PC-3 (cell line): ENCODE results near the gene CELF2. TPM values are rescaled to one million over a fixed set of nuclear protein-coding genes. Genes with fewer than 3 reads are reported as not detected.

Experiments used
- ATAC-seq: fragments of 200-7000 bp; cut with Tn5 transposase; 2 replicates; pipeline ENCODE4 v1.9.1; 2020; ENCODE audit warnings: mild to moderate bottlenecking, moderate library complexity
- BruUV-seq: library from RNA; stranded (reverse); fragments of 400-500 nt; replicated peaks from 2 replicates; lab custom pipeline; 2021; lab: Mats Ljungman, UMichigan
- CTCF ChIA-PET: fragments of 300-600 bp; sonication (Branson Sonifier 250); formaldehyde crosslinking; loops from one replicate; lab custom pipeline; 2022; ENCODE audit warnings: antibody characterized with exemption; lab: Charles Lee
- POLR2A ChIA-PET: fragments of 300-600 bp; sonication (Branson Sonifier 250); formaldehyde crosslinking; loops from one replicate; lab custom pipeline; 2022; ENCODE audit warnings: antibody characterized with exemption; ENCODE audit not compliant: unreplicated experiment; lab: Charles Lee
- DNase-seq: peaks from one replicate; pipeline ENCODE4 v3.0.0-alpha.2; 2015
- H2AFZ ChIP-seq: fragments of 300-600 bp; sonication (generic); 2 replicates; pipeline ENCODE4 v1.6.0; 2016; ENCODE audit warnings: antibody characterized with exemption, low read length
- H3F3A ChIP-seq: fragments of 300-600 bp; sonication (generic); one replicate; pipeline ENCODE4 v1.6.0; 2017; ENCODE audit warnings: antibody characterized with exemption, low read length, control low read depth, mild to moderate bottlenecking; ENCODE audit not compliant: unreplicated experiment
- H3K27ac ChIP-seq: fragments of 300-600 bp; sonication (generic); 2 replicates; pipeline ENCODE4 v1.5.1; 2016; ENCODE audit warnings: mild to moderate bottlenecking, low read length
- H3K27me3 ChIP-seq: fragments of 300-600 bp; sonication (generic); 2 replicates; pipeline ENCODE4 v1.6.1; 2016; ENCODE audit warnings: low read length, mixed read lengths
- H3K36me3 ChIP-seq: fragments of 300-600 bp; sonication (generic); 2 replicates; pipeline ENCODE4 v1.6.1; 2016; ENCODE audit warnings: low read depth, mixed run types, low read length, mixed read lengths
- H3K4me1 ChIP-seq: fragments of 300-600 bp; sonication (generic); 2 replicates; pipeline ENCODE4 v1.5.1; 2016; ENCODE audit warnings: low read length; ENCODE audit not compliant: insufficient read depth
- H3K4me2 ChIP-seq: fragments of 300-600 bp; sonication (generic); 2 replicates; pipeline ENCODE4 v1.6.0; 2016; ENCODE audit warnings: low read length
- H3K4me3 ChIP-seq: fragments of 300-600 bp; sonication (generic); 2 replicates; pipeline ENCODE4 v1.5.1; 2016; ENCODE audit warnings: mild to moderate bottlenecking, low read length, mixed read lengths
- H3K79me2 ChIP-seq: fragments of 300-600 bp; sonication (generic); 2 replicates; pipeline ENCODE4 v1.6.1; 2017; ENCODE audit warnings: low read length, mixed read lengths
- H3K9ac ChIP-seq: fragments of 300-600 bp; sonication (generic); 2 replicates; pipeline ENCODE4 v1.6.0; 2016; ENCODE audit warnings: mild to moderate bottlenecking, low read length
- H3K9me2 ChIP-seq: fragments of 300-600 bp; sonication (generic); replicated peaks from 2 replicates; pipeline ENCODE4 v1.6.1; 2016; ENCODE audit warnings: mixed run types, low read length, mixed read lengths
- H3K9me3 ChIP-seq: fragments of 300-600 bp; sonication (generic); 2 replicates; pipeline ENCODE4 v1.6.1; 2016; ENCODE audit warnings: low read length, mixed read lengths
- H4K20me1 ChIP-seq: fragments of 300-600 bp; sonication (generic); 2 replicates; pipeline ENCODE4 v1.6.1; 2016; ENCODE audit warnings: low read length, mixed read lengths
- CTCF ChIP-seq: fragments of 300-600 bp; sonication (generic); conservative IDR thresholded peaks from 2 replicates; pipeline ENCODE4 v1.5.1; 2017; ENCODE audit warnings: antibody characterized with exemption, low read depth, mild to moderate bottlenecking, low read length
- EZH2 ChIP-seq: fragments of 300-600 bp; sonication (generic); IDR thresholded peaks from one replicate; pipeline ENCODE4 v1.6.1; 2017; ENCODE audit warnings: antibody characterized with exemption, mild to moderate bottlenecking, low read length; ENCODE audit not compliant: unreplicated experiment
- EZH2phosphoT487 ChIP-seq: fragments of 300-600 bp; sonication (generic); IDR thresholded peaks from 2 replicates; pipeline ENCODE4 v1.6.1; 2018; ENCODE audit warnings: mild to moderate bottlenecking, antibody characterized with exemption, low read length, borderline replicate concordance
- intact Hi-C: fragments of 100-400 bp; cut with micrococcal nuclease; formaldehyde crosslinking; loops from 2 replicates; pipeline ENCODE4 v1.9.0; 2023
- total RNA-seq: library from RNA; depleted of rRNA; stranded (reverse); fragments of >200 nt; gene quantifications from 2 replicates; pipeline ENCODE4 v1.2.3, GENCODE V29; 2014

Gene CELF2
- total RNA-seq, 1 experiment from 2014 or later, result not detected

- POLR2A ChIA-PET, result no interaction called here
- Histone ChIP-seq H3K79me2 (no peaks in the 10 kb centered on the region), H3F3A (no peaks in the 10 kb centered on the region), H3K36me3 (no peaks in the 10 kb centered on the region), H3K9me2 (no peaks in the 10 kb centered on the region), H3K9ac (no peak overlapping the region), H3K27ac (no peak overlapping the region), H3K4me1 (no peaks in the 10 kb centered on the region), H3K27me3 (peaks cover 25% of the 10 kb centered on the region), H3K4me2 (no peak overlapping the region), H3K9me3 (no peaks in the 10 kb centered on the region), H4K20me1 (no peaks in the 10 kb centered on the region), H3K4me3 (no peak overlapping the region), H2AFZ (no peak overlapping the region)
- intact Hi-C loops, result no loop called here
- TF ChIP-seq EZH2 (no peak), EZH2phosphoT487 (no peak), CTCF (no peak)
- ATAC-seq (no peak), DNase-seq (no peak)
- no TSS peak for BruUV-seq
- CTCF ChIA-PET, result no interaction called here
Measured at GRCh38 chr10:11245981-11246590, 228.4 kb downstream of the CELF2 start.

GRCh38 chr10:11246752-11247467 lies 229.2 kb downstream of the CELF2 start:
- Histone ChIP-seq H3K4me3 (no peak overlapping the region), H3K79me2 (no peaks in the 10 kb centered on the region), H3K36me3 (no peaks in the 10 kb centered on the region), H3K9me2 (no peaks in the 10 kb centered on the region), H3K4me2 (no peak overlapping the region), H3K9ac (no peak overlapping the region), H3F3A (no peaks in the 10 kb centered on the region), H2AFZ (no peak overlapping the region), H4K20me1 (no peaks in the 10 kb centered on the region), H3K4me1 (no peaks in the 10 kb centered on the region), H3K27ac (no peak overlapping the region), H3K9me3 (no peaks in the 10 kb centered on the region), H3K27me3 (peaks cover 33% of the 10 kb centered on the region)
- POLR2A ChIA-PET, result no interaction called here
- no peak for DNase-seq
- BruUV-seq, result no TSS peak
- CTCF ChIA-PET, result no interaction called here
- TF ChIP-seq EZH2phosphoT487 (no peak), CTCF (no peak), EZH2 (no peak)
- no peak for ATAC-seq
- intact Hi-C loops, result no loop called here
